ENCODE measurements around the gene NACAD. TPM values are rescaled to one million over a fixed set of nuclear protein-coding genes. Genes with fewer than 3 reads are reported as not detected.

NACAD gene
- total and polyA plus RNA-seq, 3 donors from 2014 or later, result 6.9 to 12.0 (median 8.7) TPM

GRCh38 chr7:45106820-45107219 is 18.1 kb upstream of the NACAD start:
- TF ChIP-seq CTCF (IDR thresholded peaks at IDR 0.05), result no peak
- no peak for TF ChIP-seq POLR2A (IDR thresholded peaks at IDR 0.05)
- DNase-seq, result no peak
- intact Hi-C loops (cut with DNase I; ENCODE audit: low total_unique reads), result loop anchor here (10.0 kb wide), 1 partner anchor 122 kb away; no protein-coding TSS in a partner anchor
- WGBS, 2 donors, result 71 to 89% methylated on average over 7 to 8 of the region's 8 CpGs
- no peaks in the 10 kb centered on the region for H3K36me3 ChIP-seq (ENCODE audit: low read depth, missing control alignments)
- H3K4me3 ChIP-seq, result no peak overlapping the region
- H3K27ac ChIP-seq, result no peak overlapping the region
- H3K9me3 ChIP-seq, result no peaks in the 10 kb centered on the region
- H3K27me3 ChIP-seq, result no peaks in the 10 kb centered on the region
- H3K4me1 ChIP-seq, result peaks cover 12% of the 10 kb centered on the region

- Histone ChIP-seq H3K27me3 (no peaks in the 10 kb centered on the region), H3K36me3 (ENCODE audit: low read depth, missing control alignments) (no peaks in the 10 kb centered on the region), H3K27ac (no peak overlapping the region), H3K4me3 (no peak overlapping the region), H3K9me3 (no peaks in the 10 kb centered on the region), H3K4me1 (peaks cover 11% of the 10 kb centered on the region)
- TF ChIP-seq CTCF (IDR thresholded peaks at IDR 0.05) (no peak), POLR2A (IDR thresholded peaks at IDR 0.05) (no peak)
- intact Hi-C loops (cut with DNase I; ENCODE audit: low total_unique reads), result loop anchor here (10.0 kb wide), 1 partner anchor 121 kb away; no protein-coding TSS in a partner anchor
- DNase-seq, result no peak
- 88 to 94% methylated on average over 8 of the region's 8 CpGs for WGBS, 2 donors
Measured at GRCh38 chr7:45105588-45106188, 16.9 kb upstream of the NACAD start.

GRCh38 chr7:45104844-45105587 is 16.2 kb upstream of the NACAD start:
- intact Hi-C loops (cut with DNase I; ENCODE audit: low total_unique reads), result loop anchor here (10.0 kb wide), 1 partner anchor 120 kb away; no protein-coding TSS in a partner anchor
- 88 to 89% methylated on average over 8 to 12 of the region's 12 CpGs for WGBS, 2 donors

GRCh38 chr7:45103958-45104843 is 15.4 kb upstream of the NACAD start:
- intact Hi-C loops (cut with DNase I; ENCODE audit: low total_unique reads), result loop anchor here (10.0 kb wide), 1 partner anchor 119 kb away; no protein-coding TSS in a partner anchor
- H3K4me3 ChIP-seq, result no peak overlapping the region
- H3K27me3 ChIP-seq, result no peaks in the 10 kb centered on the region
- DNase-seq, result no peak
- no peak for TF ChIP-seq CTCF (IDR thresholded peaks at IDR 0.05)
- TF ChIP-seq POLR2A (IDR thresholded peaks at IDR 0.05), result no peak
- 70 to 98% methylated on average over 2 to 17 of the region's 17 CpGs for WGBS, 2 donors
- H3K9me3 ChIP-seq, result no peaks in the 10 kb centered on the region
- H3K4me1 ChIP-seq, result peaks cover 4% of the 10 kb centered on the region
- H3K36me3 ChIP-seq (ENCODE audit: low read depth, missing control alignments), result no peaks in the 10 kb centered on the region
- H3K27ac ChIP-seq, result no peak overlapping the region

More at GRCh38 chr7:45104844-45105587, 16.2 kb upstream of the NACAD start:
- Histone ChIP-seq H3K9me3 (no peaks in the 10 kb centered on the region), H3K4me3 (no peak overlapping the region), H3K27ac (no peak overlapping the region), H3K4me1 (peaks cover 4% of the 10 kb centered on the region), H3K27me3 (no peaks in the 10 kb centered on the region), H3K36me3 (ENCODE audit: low read depth, missing control alignments) (no peaks in the 10 kb centered on the region)
- no peak for TF ChIP-seq CTCF (IDR thresholded peaks at IDR 0.05)
- TF ChIP-seq POLR2A (IDR thresholded peaks at IDR 0.05), result no peak
- DNase-seq, result no peak
